ENCODE results near the gene MBD3L4.
"Not testable (repeated sequence)": the region's sequence is repeated elsewhere in the genome, so short reads cannot be mapped to it uniquely, and the experiment has no call there.

The MBD3L4 gene

DNA sequence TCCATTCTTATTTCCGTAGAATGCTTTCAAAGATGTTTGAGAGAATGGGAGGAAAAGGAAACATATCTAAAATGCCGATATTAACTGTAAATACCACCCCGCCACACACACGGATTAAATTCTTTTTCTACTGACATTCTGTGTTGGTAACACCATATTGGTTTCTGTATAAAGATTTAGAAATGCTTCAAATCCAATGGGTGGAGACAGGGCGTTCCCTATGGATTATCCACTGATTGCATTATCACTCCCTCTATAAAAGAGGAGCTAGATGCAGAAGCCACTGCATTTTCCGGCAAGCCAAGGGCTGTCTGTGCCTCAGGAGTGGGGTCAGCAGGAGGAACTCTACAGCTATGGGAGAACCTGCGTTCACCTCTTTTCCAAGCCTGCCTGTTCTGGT lies 9.0 kb upstream of the MBD3L4 start, which contains the start of gene MBD3L2:
MBD3L2 (plus strand) TSS at position 301 of the 400 bp plus-strand sequence; CDS start at position 354, 53 bp downstream.
- DNase-seq (ENCODE audit: low read depth): not testable (repeated sequence)

DNA sequence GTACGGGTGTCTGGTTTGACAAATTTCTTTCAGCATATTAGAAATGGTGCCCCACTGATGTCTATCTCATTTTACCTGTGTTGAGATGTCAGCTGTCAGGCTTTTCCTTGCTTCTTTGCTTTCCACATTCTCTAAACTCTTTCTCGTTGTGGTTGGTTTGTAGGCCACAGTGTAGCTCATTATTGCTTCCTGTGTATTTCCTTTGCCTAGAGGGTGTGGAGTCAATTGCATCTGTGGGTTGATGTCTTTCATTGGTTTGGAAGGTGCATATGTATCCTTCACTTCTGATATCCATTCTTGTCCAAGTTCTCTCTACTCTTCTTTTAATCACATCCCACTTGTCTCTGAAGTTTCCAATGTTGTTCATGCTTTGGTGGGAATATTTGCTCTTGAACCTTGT lies 1.6 kb upstream of the MBD3L4 start:
- not testable (repeated sequence) for DNase-seq (ENCODE audit: low read depth)

DNA sequence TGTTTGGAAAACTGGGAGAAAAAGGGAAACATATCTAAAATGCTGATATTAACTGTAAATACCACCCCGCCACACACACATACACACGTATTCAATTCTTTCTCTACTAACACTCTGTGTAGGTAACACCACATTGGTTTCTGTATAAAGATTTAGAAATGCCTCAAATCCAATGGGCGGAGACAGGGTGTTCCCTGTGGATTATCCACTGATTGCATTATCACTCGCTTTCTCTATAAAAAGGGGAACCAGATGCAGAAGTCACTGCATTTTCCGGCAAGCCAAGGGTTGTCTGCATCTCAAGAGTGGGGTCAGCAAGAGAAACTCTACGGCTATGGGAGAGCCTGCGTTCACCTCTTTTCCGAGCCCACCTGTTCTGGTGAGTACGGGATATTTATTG lies 9.7 kb downstream of the MBD3L4 start, which contains the start of gene MBD3L5:
MBD3L5 (plus strand) TSS at position 301 of the 400 bp plus-strand sequence; CDS start at position 335, 34 bp downstream.
- not testable (repeated sequence) for DNase-seq (ENCODE audit: low read depth)

DNA sequence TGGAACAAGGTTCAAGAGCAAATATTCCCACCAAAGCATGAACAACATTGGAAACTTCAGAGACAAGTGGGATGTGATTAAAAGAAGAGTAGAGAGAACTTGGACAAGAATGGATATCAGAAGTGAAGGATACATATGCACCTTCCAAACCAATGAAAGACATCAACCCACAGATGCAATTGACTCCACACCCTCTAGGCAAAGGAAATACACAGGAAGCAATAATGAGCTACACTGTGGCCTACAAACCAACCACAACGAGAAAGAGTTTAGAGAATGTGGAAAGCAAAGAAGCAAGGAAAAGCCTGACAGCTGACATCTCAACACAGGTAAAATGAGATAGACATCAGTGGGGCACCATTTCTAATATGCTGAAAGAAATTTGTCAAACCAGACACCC lies 11.2 kb downstream of the MBD3L4 start:
- DNase-seq (ENCODE audit: low read depth): not testable (repeated sequence)

DNA sequence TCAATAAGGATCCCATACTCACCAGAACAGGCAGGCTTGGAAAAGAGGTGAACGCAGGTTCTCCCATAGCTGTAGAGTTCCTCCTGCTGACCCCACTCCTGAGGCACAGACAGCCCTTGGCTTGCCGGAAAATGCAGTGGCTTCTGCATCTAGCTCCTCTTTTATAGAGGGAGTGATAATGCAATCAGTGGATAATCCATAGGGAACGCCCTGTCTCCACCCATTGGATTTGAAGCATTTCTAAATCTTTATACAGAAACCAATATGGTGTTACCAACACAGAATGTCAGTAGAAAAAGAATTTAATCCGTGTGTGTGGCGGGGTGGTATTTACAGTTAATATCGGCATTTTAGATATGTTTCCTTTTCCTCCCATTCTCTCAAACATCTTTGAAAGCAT lies 18.6 kb downstream of the MBD3L4 start, which contains the start of gene MBD3L2B:
MBD3L2B (minus strand) TSS at position 101 of the 400 bp plus-strand sequence; CDS start at position 67, 34 bp downstream.
- not testable (repeated sequence) for DNase-seq (ENCODE audit: low read depth)

DNA sequence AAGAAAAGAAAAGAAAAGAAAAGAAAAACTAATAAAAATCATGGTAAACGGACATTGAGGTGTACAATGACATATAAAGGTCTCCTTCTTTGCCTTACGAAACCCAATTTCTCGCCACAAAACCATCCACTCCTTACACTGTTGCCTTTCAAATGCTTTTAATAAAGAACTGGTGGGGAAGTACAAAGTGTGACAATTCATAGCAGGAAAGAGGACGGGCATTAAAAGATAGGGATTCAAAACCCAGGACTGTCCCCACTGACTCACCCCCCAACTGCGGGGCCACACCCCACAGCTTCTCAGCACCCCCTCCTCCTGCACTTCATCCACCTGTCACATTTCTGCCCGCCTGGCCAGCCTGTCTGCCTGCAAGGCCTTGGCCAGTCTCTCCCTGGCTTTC lies 21.2 kb downstream of the MBD3L4 start:
- no peak for DNase-seq (ENCODE audit: low read depth)

DNA sequence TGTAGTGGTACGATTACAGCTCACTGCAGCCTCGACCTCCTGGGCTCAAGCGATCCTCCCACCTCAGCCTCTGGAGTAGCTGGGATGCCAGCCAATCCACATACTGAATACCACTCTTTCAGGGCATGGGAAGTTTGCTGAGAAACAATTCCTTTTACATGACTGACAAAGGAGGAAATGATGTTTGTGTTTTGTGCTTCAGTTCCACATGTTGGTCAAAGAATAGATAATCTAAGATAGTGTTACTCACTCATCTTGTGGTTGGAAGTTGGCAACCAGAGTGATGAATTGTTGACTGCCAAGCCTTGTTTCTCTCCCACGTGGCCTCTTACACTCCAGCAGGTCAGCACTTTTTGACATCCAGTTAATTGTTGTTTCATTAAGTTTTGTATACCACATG lies 26.3 kb downstream of the MBD3L4 start:
- no peak for DNase-seq (ENCODE audit: low read depth)

DNA sequence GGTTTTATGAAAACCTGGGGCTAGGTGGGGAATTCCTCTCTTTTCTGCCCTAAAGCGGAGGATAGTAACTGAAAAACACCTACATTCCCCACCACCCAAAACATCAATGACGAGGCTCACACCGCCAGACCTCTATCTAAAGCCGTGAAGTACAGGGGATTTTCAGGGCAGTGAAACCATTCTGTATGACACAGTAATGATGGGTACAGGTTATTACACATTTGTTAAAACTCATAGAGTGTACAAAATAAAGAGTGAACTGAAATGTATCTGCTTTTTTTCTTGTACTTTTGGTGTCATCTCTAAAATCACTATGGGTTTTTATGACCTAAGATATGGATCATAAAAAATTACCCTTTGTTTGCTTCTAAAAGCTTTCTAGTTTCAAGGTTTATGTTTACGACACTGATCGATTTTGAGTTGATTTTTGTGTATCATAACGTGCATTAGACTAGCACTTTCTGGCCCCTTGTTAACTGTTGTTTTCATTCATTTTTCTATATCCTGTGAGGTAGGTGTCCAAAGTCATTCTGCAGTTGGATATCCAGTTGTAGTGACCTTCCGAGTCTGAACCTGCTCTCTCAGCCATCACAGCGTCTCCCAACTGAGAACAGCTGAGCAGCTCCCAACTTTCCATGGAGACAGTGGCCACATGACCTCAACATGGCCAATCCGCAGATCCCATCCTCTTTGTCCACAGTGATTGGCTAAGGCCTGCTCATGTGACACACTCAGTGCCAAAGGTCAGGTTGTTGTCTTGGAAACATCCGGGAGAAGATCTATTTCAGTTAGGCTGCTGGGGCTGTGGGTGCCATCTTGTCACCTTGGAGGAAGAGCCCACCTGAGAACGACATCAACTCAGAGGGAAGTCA lies 29.0 kb downstream of the MBD3L4 start:
- no peak for DNase-seq (ENCODE audit: low read depth)

DNA sequence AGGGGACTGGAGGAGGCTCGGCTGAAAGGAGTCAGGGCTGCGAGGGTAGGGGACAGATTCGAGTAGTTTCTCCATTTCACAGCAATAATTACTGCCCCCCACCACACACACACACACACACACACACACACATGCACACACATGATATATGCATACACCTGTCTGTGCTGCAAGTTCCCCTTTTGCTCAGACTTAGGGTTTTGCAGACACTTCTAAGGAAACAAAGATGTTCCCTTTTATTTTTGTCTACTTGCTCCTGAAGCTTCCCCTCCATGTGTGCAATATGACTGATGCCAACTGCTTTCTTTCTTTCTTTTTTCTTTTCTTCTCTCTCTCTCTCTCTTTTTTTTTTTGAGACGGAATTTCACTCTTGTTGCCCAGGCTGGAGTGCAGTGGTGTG lies 32.1 kb downstream of the MBD3L4 start:
- DNase-seq (ENCODE audit: low read depth): no peak

DNA sequence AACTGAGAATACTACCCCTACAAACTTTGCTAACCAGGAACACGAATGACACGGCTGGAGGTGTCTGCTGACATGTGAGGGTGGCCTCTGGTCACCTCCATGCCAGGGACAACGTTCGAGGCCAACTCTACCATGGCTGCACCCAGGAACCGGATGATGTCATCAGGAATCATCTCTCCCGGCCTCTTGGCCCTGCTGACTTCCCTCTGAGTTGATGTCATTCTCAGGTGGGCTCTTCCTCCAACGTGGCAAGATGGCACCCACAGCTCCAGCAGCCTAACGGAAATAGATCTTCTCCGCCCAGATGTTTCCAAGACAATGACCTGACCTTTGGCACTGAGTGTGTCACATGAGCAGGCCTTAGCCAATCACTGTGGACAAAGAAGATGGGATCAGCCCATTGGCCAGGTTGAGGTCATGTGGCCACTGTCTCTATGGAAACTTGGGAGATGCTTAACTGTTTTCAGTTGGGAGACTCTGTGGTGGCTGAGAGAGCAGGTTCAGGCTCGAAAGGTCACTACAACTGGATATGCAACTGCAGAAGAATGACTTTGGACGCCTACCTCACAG lies 33.8 kb downstream of the MBD3L4 start:
- DNase-seq (ENCODE audit: low read depth): no peak

DNA sequence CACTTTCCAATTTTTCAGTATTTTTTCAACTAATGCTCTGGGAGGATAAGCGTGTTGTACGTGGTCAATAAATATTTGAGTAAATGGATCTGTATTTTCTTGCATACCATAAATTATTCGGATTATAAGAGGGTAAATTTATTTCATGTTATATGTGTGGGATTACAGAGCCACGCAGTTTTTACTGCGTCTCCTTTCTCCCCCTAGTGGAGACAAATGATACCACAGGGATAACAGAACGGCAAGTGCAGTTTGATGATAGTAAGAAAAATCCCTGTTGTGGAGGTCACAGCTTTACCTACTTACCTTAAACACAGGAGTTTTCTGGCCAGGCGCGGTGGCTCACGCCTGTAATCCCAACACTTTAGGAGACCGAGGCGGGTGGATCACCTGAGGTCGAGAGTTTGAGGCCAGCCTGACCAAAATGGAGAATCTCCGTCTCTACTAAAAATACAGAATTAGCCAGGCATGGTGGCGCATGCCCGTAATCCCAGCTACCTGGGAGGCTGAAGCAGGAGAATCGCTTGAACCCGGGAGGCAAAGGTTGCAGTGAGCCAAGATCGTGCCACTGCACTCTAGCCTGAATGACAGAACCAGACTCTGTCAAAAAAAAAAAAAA lies 35.6 kb downstream of the MBD3L4 start:
- no peak for DNase-seq (ENCODE audit: low read depth)

DNA sequence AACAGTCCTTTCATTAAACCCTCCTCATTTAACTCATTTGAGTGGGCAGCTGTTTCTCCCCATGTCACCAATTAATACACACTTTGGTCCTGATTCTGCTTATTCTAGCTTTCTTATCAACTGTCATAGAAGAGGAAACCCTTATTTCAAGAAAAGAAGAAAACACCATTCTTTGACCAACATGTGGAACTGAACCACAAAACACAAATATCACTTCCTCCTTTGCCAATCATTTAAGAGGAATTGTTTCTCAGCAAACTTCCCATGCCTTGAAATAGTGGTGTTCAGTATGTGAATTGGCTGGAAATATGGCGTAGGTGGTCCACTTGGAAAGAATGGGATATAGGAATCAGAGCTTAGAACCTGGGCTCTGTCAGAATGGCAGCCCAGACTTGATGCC lies 39.2 kb downstream of the MBD3L4 start:
- DNase-seq (ENCODE audit: low read depth): no peak

DNA sequence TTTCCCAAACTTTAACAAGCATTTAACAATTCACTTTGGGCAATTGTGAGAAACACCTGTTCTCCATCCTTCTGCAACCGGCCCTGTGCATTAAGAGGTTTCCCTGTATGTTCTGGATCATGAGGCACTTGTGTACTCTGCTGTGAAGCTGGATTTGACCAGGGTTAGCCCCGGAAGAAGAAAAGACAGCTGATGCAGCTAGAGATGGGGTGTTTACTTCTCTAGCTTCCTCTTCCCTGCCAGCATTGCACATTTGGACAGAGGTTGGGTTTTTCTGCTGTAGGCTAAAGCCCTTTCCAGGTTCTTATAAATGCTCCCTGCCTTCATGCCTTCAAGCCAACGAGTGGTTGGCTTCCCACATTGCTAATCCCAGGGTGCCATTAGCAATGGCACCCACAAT lies 39.6 kb downstream of the MBD3L4 start:
- DNase-seq (ENCODE audit: low read depth): no peak

DNA sequence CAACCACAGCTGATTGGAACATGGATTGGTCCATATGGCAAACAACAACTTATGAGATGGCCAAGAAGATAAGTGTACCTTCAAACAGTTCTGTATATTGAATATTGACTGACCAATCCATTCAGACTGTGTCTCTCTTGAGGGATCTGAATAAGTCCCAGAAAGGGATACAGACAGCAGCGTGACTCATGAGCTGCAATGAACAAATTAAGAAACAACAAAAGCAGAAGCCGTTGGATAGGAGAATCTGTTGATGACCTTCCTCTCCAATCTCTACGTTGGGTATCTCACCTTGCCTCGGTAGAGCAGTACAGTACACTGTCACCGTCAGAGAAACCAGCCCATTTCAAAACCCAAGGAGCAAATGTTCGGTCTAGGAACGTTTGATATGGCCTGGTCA lies 40.0 kb downstream of the MBD3L4 start:
- DNase-seq (ENCODE audit: low read depth): no peak

DNA sequence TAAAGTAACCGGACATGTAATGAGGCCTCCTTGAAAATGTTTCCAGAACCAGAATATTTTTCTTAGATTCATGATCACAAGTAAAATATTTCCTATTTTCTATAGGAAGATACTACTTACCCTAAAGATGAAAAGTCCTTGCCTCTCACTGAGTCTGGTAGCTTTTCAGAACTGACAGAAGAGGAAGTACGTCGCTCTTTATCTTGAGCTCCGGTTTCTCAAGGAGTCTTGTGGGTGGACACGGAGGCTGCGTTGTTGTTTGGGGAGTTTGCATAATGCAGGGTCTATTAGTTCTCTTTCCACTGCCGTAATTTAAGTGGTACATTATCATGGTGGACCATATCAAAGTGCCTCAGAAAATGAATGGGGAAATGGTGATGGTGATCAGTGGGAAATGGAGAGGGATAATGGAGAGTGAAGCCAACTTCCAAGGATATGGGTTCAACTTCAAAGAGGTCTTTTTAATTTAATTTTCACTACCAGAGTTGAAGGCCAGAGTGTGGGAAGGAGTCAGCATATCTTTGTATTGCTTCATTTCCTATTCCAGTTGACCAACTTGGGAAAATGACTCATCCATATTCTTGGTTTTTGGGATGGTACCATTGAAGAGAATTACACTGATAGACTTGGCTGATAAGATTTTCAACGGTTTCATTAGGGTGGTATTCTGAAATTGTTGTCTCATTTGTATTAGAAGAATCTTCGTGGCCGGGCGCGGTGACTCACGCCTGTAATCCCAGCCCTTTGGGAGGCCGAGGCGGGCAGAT lies 42.1 kb downstream of the MBD3L4 start:
- no peak for DNase-seq (ENCODE audit: low read depth)

DNA sequence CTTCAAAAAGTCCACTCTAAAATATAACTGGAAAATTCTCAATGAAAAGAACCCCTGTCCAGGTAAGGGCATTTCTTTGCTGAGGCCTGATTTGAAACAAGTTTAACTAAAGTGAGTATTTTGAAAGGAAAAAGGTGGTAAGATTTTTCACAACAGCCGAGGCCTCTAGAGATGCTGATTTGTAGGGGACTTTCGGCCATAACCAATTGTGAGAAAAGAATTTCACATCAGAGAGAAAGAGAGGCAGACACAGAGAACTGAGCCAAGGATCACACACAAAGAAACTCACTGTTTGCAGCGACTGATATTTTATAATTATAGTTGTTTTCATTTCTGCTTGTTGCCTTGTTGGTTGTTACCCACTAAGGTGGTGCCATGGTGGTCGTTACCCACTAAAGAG lies 43.2 kb downstream of the MBD3L4 start:
- DNase-seq (ENCODE audit: low read depth): no peak

DNA sequence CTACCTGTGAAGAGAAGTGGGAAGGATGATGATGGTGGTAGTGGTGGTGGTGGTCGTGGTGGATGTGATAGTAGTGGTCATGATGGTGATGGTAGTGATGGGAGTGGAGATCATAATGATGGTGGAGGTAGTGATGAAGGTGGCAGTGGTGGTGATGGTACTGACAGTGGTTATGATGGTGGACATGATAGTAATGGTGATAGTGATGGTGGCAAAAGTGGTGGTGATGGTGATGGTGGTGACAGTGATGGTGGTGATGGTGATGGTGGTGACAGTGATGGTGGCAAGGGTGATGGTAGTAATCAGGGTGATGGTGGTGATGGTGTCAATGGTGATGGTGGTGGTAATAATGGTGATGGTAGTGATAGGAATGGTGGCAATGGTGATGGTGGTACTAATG lies 44.9 kb downstream of the MBD3L4 start:
- DNase-seq (ENCODE audit: low read depth): no peak

DNA sequence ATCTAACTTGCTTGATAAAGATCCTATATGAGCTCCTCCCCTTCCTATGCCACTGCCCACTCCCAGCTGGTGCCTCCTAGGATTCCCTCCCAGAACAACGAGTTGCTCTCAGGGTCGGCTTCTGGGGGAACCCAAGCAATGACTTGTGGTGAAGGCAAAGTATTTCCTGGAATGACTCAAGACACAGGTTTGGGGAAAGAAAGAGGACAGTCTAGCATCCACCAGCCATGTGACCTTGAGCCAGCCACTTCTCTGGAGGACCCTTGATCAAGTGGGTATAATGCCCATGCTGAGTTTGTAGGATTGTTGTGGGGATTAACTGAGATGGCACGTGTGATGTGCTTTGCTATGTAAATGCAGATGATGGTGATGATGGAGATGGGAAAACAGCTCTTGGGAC lies 51.7 kb downstream of the MBD3L4 start:
- no peak for DNase-seq (ENCODE audit: low read depth)

DNA sequence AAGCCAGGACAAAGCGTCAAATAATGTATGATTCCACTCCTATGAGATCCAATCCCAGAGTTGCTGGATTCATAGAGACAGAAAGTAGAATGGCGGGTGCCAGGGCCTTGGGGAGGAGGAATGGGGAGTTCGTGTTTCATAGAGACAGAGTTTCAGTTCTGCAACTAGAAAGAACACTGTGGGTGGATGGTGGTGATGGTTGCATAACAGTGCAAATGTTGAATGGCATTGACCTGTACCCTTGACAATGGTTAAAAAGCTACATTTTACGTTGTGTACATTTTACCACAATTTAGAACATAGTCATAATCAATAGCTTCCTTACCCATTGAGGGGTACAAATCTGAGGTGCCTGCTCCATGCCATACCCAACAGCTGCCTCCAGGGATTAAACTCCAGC lies 52.1 kb downstream of the MBD3L4 start:
- DNase-seq (ENCODE audit: low read depth): no peak

Measured in activated T-cell treated with anti-CD3 and anti-CD28 coated beads for 1 hour (primary cell).